ENCODE measurements around the gene HVCN1.
"Not testable (repeated sequence)": the region's sequence is repeated elsewhere in the genome, so short reads cannot be mapped to it uniquely, and the experiment has no call there.

HVCN1 gene

GRCh38 chr12:110668480-110669192 is 20.3 kb downstream of the HVCN1 start:
- no peak for DNase-seq (ENCODE audit: low read depth in 3 of 3)

- no peak for DNase-seq (ENCODE audit: low read depth in 3 of 3)
Measured at GRCh38 chr12:110667671-110668070, 21.2 kb downstream of the HVCN1 start.

DNA sequence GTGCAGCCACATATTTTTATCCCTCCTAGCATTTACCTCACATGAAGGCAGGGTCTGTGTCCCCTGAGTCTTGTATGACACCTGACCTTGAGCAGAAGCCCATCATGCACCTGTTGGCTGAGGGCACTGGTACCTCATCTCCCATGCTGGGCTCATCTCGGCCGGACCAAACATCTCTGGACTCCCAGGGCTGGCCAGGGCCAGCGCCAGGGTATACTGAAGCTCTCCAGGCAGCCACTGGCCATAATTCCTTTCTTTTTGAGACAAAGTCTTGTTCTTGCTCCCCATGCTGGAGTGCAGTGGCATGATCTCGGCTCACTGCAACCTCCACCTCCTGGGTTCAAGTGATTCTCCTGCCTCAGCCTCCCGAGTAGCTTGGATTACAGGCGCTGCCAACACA is 22.0 kb downstream of the HVCN1 start:
- no peak for DNase-seq (ENCODE audit: low read depth in 3 of 3)

DNA sequence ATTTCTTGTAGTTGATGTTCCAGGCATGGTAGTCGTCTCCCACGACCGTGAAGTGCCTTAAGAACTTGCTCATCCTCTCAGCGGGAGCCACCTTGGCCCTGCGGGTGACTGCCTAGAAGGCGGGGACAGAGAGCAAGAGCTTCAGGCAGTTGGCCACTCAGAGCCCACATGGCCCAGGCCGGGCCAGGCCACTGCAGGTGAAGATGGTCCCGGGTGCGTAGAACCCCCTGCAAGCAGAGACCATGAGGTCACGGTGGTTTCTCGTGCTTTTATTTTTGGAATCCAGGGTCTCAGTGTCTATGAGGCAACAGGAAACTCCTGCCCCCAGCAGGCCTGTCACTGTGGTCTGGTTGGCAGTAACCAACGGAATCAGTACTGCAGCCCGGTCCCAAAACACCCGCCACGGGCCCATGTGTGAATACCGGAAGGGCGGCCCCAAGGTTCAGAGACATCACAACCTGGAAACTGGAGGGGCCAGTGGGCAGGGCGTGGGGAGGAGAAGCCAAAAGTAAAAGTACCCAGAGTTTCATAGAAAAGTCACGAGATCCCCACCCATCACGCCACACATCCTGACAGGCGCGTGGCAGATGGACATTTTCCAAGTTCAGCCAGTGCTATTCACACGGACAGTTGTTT is 27.5 kb downstream of the HVCN1 start:
- DNase-seq (ENCODE audit: low read depth in 3 of 3) = peak in 2 of 3 donors; percentile 27 to 36

DNA sequence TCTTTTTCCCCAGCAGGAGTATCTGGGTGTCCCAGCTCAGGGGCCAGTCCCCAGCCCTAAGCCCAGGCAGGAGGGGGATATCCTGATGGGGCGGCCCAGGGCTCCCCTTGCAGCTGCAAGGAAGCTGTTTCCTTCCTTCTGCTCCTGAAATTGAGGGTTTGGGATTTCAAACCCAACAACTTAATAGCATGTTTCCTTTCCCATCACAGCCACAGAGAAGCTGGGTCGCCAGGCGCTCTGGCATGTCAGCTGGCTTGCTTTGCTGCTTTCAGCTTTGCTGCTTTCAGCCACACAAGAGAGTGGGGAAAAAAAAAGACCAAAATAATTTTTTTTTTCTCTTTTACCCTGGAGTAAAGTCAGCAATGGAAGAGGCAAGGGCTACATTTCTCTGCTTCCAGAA is 30.0 kb downstream of the HVCN1 start:
- no peak for DNase-seq (ENCODE audit: low read depth in 3 of 3)

GRCh38 chr12:110658242-110658641 is 30.7 kb downstream of the HVCN1 start:
- DNase-seq (ENCODE audit: low read depth in 3 of 3) = no peak

GRCh38 chr12:110657747-110658146 is 31.2 kb downstream of the HVCN1 start:
- no peak for DNase-seq (ENCODE audit: low read depth in 3 of 3)

GRCh38 chr12:110656071-110656655 is 32.8 kb downstream of the HVCN1 start:
- no peak for DNase-seq (ENCODE audit: low read depth in 3 of 3)

- DNase-seq (ENCODE audit: low read depth in 3 of 3) = not testable (repeated sequence)
Measured at GRCh38 chr12:110654238-110654637, 34.7 kb downstream of the HVCN1 start.

- no peak for DNase-seq (ENCODE audit: low read depth in 3 of 3)
Measured at GRCh38 chr12:110649341-110649847, 39.5 kb downstream of the HVCN1 start.

- DNase-seq (ENCODE audit: low read depth in 3 of 3) = no peak
Measured at GRCh38 chr12:110647631-110648040, 41.3 kb downstream of the HVCN1 start.

DNA sequence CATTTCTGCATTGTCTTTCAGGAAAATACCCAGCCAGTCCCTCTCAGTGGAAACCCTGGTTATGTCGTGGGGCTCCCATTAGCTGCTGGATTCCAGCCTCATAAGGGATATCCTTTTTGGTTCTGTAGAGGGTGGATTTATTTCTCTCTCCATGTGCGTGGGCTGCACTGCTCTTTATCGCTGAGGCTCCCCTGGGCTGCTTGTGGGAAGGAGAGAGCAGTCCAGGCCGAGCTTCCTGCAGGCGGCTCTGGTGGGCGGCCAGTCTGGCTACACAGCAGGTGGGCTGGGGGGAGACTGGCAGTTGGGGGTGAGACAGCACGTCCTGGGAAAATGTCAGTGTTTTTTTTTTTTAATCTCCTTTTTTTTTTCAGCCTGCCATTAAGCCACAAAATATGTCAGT is 47.4 kb downstream of the HVCN1 start:
- DNase-seq (ENCODE audit: low read depth in 3 of 3) = no peak

GRCh38 chr12:110640275-110641025 is 48.5 kb downstream of the HVCN1 start:
- no peak for DNase-seq (ENCODE audit: low read depth in 3 of 3)

DNA sequence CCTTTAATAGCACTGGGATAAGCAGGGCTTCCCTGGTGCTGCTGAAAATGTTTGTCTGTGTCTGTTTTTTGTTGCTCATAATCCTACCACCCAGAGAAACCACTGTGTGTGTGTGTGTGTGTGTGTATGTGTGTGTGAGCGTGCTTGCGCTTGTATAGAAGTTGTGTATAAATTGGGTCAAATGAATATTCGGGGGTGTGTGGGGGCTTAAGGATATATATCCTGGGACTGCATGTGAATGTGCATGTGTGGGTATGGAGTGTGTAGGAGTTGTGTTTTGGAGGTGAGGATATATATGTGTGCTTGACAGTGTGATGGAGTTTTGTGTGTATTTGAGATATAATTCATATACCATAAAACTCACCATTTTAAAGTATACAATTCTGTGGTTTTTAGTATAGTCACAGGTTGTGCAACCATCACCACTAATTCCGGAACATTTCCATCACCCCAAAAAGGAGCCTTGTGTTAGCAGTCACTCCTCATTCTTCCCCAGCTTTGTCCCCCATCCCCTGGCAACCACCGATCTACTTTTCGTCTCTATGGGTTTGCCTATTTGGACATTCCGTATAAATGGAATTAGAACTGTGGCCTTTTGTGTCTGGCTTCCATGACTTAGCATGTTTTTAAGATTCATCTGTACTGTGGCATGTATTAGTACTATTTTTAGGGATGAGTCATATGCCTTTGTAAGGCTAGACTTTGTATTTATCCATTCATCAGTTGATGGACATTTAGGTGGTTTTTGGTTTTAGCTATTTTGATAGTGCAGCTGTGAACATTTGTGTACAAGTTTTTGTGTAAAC is 49.4 kb downstream of the HVCN1 start:
- no peak for DNase-seq (ENCODE audit: low read depth in 3 of 3)

- DNase-seq (ENCODE audit: low read depth in 3 of 3) = no peak
Measured at GRCh38 chr12:110638796-110639195, 50.1 kb downstream of the HVCN1 start.

- DNase-seq (ENCODE audit: low read depth in 3 of 3) = no peak
Measured at GRCh38 chr12:110637869-110638441, 51.0 kb downstream of the HVCN1 start.

GRCh38 chr12:110636516-110636915 is 52.4 kb downstream of the HVCN1 start:
- no peak for DNase-seq (ENCODE audit: low read depth in 3 of 3)

DNA sequence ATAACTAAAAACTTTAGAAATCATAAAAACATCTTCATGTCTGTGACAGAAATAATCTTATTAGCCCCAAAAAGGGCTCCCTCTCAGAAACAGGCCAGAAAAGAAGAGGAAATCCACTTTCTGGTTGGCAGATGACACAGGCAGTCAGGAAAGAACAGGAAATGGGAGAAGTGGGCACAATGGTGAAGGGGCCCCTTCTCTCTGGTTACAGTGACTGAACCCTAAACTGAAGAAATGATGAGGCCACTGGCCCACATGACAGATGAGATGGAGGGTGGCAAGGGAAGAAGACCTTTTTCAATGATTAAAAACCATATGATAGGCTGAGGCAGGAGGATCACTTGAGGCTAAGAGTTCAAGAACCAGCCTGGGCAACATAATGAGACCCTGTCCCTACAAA is 53.9 kb downstream of the HVCN1 start:
- DNase-seq (ENCODE audit: low read depth in 3 of 3) = no peak

DNA sequence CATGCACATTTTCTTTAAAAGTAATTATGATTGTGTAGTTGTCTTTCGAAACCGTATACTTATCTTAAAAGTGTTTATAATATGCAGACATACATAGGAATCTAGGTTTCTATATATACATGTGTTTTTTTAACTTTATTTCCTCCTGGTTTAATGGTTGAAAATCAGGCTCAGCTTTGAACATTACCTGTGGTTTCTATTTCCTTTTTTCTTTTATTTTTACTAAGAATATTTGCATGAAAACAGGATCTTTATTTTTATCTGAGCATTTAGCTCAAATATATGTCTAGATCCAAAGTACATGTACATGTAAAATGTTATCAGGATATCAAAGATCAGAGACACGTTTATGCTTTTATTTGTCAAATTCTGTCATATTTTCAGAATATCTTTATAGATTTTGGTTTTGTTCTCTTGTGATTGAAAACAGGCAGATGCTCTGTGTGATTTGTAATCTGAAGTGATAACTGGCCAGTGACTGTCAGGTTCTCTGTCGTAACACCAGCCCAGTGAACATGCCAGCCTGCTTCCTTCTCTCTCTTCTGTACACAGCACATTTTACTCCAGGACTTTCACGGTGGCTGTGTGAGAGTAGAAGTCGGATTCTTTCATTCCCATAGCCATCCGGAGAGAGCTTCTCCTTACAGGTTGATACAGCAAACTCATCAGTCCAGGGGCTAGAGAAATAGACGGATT is 61.3 kb downstream of the HVCN1 start:
- DNase-seq (ENCODE audit: low read depth in 3 of 3) = no peak

DNA sequence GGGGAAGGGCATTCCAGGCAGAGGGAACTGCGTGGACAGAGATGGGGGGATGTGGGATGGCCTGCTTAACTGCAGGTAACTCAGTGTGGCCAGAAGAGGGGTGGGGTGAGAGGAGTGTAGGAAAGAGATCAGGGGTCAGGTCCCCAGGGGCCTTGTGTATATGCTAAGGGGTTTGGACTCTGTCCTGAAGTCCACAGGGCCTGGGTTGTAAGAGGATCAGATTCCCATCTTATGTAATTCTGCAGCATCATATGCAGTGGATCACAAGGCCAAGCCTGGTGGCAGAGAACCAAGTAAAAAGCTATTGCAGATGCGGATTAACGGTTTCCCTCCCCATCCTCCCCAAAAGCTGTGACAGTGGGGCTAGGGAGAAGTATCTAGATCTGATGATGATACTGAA is 66.3 kb downstream of the HVCN1 start:
- DNase-seq (ENCODE audit: low read depth in 3 of 3) = no peak

All from stimulated activated CD4-positive, alpha-beta T cell treated with anti-CD3 and anti-CD28 coated beads, TNF-alpha, amount 100 ng/mL, for 48 hours (primary cell).